SKM-1 treated with dmso at 0.1 percent for 144 hours (cell line): ENCODE results near the gene RPRD2.

Source experiments
- DNase-seq: peaks from one replicate; lab custom pipeline; 2025; ENCODE audit not compliant: unreplicated experiment; lab: John Stamatoyannopoulos, UW

Gene RPRD2

GRCh38 chr1:150513351-150513791, 149.4 kb downstream of the RPRD2 start:
- no peak for DNase-seq

- no peak for DNase-seq
These were observed 150.3 kb downstream of the RPRD2 start for GRCh38 chr1:150514260-150514659.

- DNase-seq, result no peak
These were observed 151.0 kb downstream of the RPRD2 start for GRCh38 chr1:150514913-150515327.

GRCh38 chr1:150515328-150516049, 151.5 kb downstream of the RPRD2 start, which contains the start of gene FALEC:
FALEC (plus strand) TSS chr1:150515752.
- peak; percentile 99 for DNase-seq

- peak; percentile 28 for DNase-seq
These were observed 152.2 kb downstream of the RPRD2 start for GRCh38 chr1:150516050-150516591.

GRCh38 chr1:150516616-150517015, 152.7 kb downstream of the RPRD2 start:
- DNase-seq, result peak; percentile 31

- DNase-seq, result no peak
These were observed 157.4 kb downstream of the RPRD2 start for GRCh38 chr1:150521196-150521968.

GRCh38 chr1:150525348-150525747, 161.4 kb downstream of the RPRD2 start:
- no peak for DNase-seq
